ENCODE results near the gene ARHGAP24.
"Not testable (repeated sequence)": the region's sequence is repeated elsewhere in the genome, so short reads cannot be mapped to it uniquely, and the experiment has no call there.

Gene ARHGAP24

DNA sequence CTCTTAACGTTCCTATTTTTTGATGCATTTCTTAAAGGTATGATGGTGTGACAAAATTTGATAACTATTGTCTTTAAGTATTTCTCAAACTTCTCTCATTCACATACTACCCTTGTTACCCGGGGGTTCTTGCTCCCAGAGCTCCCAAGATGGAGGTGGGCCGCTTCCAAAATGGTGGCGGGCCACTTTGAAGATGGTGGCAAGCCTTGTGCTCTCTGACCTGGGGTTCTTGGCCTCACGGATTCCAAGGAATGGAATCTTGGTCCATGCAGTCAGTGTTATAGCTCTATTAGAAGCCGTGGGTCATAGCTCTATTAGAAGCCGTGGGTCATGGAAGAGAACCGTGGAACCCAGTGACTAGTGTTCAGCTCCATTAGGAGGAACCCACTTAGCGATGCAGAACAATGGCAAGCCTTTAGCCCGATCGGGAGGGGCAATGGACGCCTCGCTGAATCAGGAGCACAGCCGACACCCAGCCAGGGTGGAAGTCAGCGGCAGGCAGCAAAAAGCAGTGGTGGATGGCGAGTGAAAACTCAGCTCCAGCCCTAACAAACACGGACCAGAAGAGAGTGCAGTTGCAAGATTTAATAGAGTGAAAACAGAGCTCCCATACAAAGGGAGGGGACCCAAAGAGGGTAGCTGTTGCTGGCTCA lies 481.5 kb downstream of the ARHGAP24 start:
- DNase-seq (ENCODE audit: low read depth in 2 of 2), result no peak

GRCh38 chr4:85961887-85962286 lies 486.9 kb downstream of the ARHGAP24 start:
- DNase-seq (ENCODE audit: low read depth in 2 of 2), result no peak

- no peak for DNase-seq (ENCODE audit: low read depth in 2 of 2)
Measured at GRCh38 chr4:85963231-85963630, 488.3 kb downstream of the ARHGAP24 start.

DNA sequence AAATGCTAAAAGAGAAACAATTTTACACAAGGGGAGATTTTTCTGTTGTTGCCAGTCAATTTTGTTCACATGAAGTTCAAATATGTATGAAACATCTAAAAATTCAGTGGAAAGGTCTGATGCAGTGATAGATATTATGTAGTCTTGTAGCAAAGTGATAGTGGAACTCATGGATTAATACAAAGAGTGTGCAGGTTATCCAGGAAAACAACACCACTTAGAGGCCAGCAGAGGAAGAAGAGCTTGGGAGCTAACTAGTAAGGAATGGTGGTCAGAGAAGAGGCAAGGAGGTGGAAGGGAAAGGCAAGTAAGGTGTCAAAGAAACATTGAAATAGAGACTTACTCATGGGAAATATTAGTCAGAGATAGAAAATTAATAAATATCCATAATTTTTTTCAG lies 489.3 kb downstream of the ARHGAP24 start:
- DNase-seq (ENCODE audit: low read depth in 2 of 2), result no peak

- DNase-seq (ENCODE audit: low read depth in 2 of 2), result not testable (repeated sequence)
Measured at GRCh38 chr4:85965017-85965416, 490.1 kb downstream of the ARHGAP24 start.

- DNase-seq (ENCODE audit: low read depth in 2 of 2), result no peak
Measured at GRCh38 chr4:85965529-85965928, 490.6 kb downstream of the ARHGAP24 start.

- no peak for DNase-seq (ENCODE audit: low read depth in 2 of 2)
Measured at GRCh38 chr4:85966373-85966772, 491.4 kb downstream of the ARHGAP24 start.

DNA sequence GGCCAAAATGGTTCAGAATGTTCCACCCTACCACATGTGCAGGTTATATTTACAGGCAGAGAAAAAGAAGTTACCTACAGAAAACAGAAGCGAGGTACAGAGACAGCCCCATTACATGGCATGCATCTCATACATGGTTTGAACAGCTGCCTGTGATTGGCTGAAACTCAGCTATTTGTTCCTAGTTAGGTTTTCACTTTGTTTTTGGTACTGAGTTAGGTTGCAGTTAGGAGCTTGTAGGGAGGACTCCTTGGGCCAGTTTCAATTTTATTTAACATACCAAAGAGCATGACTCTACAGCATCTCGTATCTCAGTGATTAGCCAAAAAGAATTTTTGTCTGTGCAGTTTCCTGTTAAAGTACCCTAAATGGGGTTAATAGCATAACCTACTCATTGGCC lies 492.9 kb downstream of the ARHGAP24 start:
- DNase-seq (ENCODE audit: low read depth in 2 of 2), result no peak

DNA sequence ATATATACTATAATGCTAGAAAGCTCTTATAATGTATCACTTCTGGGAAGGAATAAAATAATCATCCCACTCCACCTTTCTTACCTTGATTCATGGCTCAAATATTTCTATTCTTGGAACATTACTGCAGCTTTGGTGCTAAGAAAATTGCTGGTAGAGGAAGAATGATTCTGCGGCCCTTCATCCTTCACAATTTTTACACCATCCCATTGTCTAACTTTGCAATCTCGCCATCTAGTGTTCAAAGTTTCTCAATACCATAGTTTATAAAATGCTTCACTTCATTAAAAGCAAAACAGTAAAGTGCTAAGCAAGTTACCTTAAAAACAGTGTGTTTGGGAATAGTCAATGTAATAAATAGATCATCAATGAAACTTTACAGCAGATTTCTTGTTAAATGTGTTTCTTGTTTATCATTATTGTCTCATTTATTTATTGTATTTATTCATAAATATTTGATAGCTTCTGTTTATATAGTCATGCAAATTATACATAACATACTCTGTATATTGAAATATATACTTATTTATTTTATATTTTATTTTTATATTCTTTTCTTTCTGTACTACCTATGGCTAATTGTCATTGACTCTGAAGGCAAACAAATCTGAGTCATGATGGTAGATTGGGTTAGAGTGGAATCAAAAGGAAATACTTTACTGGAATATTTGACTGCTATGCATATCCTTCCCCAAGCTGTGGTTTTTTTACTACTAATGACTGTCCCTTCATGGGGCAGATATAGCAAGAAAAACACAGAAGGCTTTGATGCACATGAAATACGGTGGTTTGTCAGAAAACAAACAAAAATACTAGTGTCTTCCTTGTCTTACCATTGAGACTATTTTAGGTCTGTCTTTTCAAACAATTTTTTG lies 494.2 kb downstream of the ARHGAP24 start:
- no peak for DNase-seq (ENCODE audit: low read depth in 2 of 2)

- no peak for DNase-seq (ENCODE audit: low read depth in 2 of 2)
Measured at GRCh38 chr4:85970535-85970934, 495.6 kb downstream of the ARHGAP24 start.

- no peak for DNase-seq (ENCODE audit: low read depth in 2 of 2)
Measured at GRCh38 chr4:85979276-85979675, 504.3 kb downstream of the ARHGAP24 start.

DNA sequence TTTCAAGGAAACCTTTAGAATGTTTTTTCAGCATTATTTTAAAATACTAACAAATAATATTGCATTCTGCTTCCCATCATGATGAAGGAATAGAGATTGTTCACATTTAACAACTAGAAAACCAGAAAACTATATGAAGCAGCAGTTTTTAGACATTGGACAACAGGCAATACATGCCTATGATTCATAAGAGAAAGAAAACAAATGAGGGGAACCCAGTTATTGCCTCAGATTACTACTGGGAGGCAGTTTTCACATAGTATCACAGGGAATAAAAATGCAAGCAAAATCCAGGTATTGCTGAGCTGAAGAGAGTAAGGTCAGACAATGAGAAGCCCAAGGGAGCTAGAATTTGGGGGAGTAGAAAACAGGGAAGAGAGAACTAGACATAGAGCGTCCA lies 511.3 kb downstream of the ARHGAP24 start:
- no peak for DNase-seq (ENCODE audit: low read depth in 2 of 2)

GRCh38 chr4:85993641-85994040 lies 518.7 kb downstream of the ARHGAP24 start:
- no peak for DNase-seq (ENCODE audit: low read depth in 2 of 2)

GRCh38 chr4:85994576-85994975 lies 519.6 kb downstream of the ARHGAP24 start:
- DNase-seq (ENCODE audit: low read depth in 2 of 2), result no peak

GRCh38 chr4:85995361-85995760 lies 520.4 kb downstream of the ARHGAP24 start:
- no peak for DNase-seq (ENCODE audit: low read depth in 2 of 2)

DNA sequence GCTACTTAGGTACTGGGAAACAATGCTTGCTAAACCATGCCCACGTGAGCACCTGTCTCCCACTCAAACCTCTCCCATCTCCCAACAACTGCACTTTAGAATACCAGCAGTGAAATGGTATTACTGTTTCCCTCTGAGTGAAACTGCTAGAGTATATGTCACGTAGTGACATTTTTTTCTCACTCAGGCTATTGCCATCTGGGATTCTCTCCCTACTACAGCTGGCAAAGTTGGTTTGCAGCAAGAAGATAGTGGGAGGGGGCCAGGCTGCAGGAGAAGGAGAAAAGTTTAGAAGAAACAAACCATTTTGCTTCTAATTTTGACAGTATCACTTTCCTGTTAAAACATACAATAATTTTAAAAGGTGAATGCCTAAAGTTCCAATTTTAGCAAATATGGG lies 526.6 kb downstream of the ARHGAP24 start:
- DNase-seq (ENCODE audit: low read depth in 2 of 2), result no peak

DNA sequence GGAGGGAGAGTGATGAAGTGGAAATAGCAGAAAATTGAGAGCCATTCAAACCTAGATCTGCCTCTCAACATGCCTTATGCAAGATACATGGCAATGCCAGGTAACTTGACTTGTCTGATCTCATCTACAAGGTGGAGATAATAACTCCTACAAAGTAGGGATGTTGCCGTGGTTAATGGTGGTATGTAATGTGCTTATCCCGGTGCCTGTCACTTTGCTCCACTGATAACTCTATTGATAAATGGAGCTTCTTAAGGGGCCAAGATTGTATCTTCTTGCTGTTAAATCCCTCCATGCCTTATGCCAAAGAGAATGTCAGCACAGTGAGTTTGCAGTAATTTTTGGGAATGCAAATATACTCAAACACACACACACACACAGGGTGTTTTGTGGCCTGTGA lies 529.1 kb downstream of the ARHGAP24 start:
- DNase-seq (ENCODE audit: low read depth in 2 of 2), result no peak

- no peak for DNase-seq (ENCODE audit: low read depth in 2 of 2)
Measured at GRCh38 chr4:86006057-86006456, 531.1 kb downstream of the ARHGAP24 start.

DNA sequence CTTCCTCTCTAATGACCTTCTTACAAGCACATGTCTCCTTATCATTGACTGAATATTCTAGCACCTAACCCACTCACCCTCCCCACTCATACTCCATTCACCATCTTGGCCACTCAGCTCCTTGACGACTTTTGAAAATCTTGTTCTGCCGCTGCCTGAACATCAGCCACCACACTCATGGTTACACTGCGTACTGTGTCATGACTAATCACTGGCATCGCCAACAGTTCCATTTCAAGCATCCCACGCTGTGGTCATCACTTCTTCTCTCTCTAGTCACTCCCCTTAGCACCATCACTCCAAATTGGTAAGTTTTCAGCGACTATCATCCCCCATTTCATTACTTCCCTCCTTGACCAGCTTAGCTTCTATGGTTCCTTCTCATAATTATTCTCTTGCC lies 532.1 kb downstream of the ARHGAP24 start:
- DNase-seq (ENCODE audit: low read depth in 2 of 2), result no peak

DNA sequence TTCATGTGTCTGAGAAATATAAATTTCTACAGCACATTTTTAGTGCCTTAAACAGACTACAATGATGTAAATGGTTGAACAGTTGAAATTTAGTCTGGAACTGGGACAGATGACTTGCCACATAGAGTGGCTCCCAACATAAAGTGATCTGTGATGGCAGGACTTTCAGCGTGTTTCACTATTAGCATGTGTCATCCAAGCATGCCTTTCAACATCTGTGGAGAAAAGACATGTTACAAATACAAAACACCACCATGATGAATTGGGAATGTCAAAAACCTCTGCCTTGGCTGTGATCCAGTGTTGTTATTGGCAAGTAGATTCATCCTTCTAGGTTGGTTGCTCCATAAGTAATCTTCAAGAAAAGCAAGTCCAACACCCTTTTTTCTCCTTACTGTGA lies 536.2 kb downstream of the ARHGAP24 start:
- no peak for DNase-seq (ENCODE audit: low read depth in 2 of 2)

DNA sequence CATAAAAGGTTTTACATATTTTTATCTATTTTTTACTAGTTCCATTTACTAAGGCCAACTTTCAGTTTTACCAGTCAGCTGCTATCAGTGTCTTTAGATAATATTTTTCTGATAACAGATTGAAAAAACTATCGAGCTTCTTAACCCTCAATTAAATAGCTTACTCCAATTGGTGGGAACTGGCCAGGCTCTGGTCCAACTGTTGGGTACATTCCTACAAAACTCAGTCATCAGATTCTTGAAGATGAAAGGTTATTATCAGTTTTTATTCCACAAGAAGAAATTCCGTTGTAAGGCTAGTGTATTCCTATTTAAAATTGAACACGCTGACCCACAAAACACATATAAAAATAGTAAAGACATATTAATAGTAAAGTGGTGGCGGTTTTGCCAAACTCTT lies 538.7 kb downstream of the ARHGAP24 start:
- no peak for DNase-seq (ENCODE audit: low read depth in 2 of 2)

GRCh38 chr4:86014599-86014998 lies 539.6 kb downstream of the ARHGAP24 start:
- DNase-seq (ENCODE audit: low read depth in 2 of 2), result no peak

Measured in stimulated activated CD4-positive, alpha-beta T cell treated with anti-CD3 and anti-CD28 coated beads, Interleukin-1b, Interleukin-23, amount 100 ng/mL, for 1 hour (primary cell).